ENCODE data around the gene RFC2.

RFC2 gene

GRCh38 chr7:74181821-74182220 lies 72.4 kb downstream of the RFC2 start:
- peaks cover 48% of the 10 kb centered on the region for H3K4me1 ChIP-seq (ENCODE audit: insufficient read depth, low read length)
- H4K20me1 ChIP-seq (ENCODE audit: insufficient read depth, low read length), result peaks cover 98% of the 10 kb centered on the region
- H3K9me3 ChIP-seq (ENCODE audit: insufficient read depth, low read length, severe bottlenecking), result no peaks in the 10 kb centered on the region
- H3K36me3 ChIP-seq (ENCODE audit: insufficient read depth, low read length), result peaks cover 90% of the 10 kb centered on the region
- no peak overlapping the region for H3K4me2 ChIP-seq (ENCODE audit: insufficient read depth, low read length)
- H3K79me2 ChIP-seq (ENCODE audit: insufficient read depth, low read length), result peaks cover 100% of the 10 kb centered on the region
- no peak for TF ChIP-seq EZH2 (IDR thresholded peaks at IDR 0.05; ENCODE audit: borderline replicate concordance, low read depth, low read length, severe bottlenecking)
- TF ChIP-seq, protein P1, sequence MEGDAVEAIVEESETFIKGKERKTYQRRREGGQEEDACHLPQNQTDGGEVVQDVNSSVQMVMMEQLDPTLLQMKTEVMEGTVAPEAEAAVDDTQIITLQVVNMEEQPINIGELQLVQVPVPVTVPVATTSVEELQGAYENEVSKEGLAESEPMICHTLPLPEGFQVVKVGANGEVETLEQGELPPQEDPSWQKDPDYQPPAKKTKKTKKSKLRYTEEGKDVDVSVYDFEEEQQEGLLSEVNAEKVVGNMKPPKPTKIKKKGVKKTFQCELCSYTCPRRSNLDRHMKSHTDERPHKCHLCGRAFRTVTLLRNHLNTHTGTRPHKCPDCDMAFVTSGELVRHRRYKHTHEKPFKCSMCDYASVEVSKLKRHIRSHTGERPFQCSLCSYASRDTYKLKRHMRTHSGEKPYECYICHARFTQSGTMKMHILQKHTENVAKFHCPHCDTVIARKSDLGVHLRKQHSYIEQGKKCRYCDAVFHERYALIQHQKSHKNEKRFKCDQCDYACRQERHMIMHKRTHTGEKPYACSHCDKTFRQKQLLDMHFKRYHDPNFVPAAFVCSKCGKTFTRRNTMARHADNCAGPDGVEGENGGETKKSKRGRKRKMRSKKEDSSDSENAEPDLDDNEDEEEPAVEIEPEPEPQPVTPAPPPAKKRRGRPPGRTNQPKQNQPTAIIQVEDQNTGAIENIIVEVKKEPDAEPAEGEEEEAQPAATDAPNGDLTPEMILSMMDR (IDR thresholded peaks at IDR 0.05; ENCODE audit: borderline replicate concordance, extremely low read depth, low read length, poor library complexity, severe bottlenecking), result no peak
- no peak overlapping the region for H3K27ac ChIP-seq (ENCODE audit: low read length)
- H2AFZ ChIP-seq (ENCODE audit: low read depth, low read length), result no peak overlapping the region
- no peak overlapping the region for H3K4me3 ChIP-seq (ENCODE audit: low read depth in 1 of 2, low read length in 2 of 2)
- ATAC-seq (ENCODE audit: insufficient read depth, low read depth) (no peak), DNase-seq (no peak)
- no peaks in the 10 kb centered on the region for H3K27me3 ChIP-seq (ENCODE audit: insufficient read depth, low read length, poor library complexity)
- H3K9ac ChIP-seq (ENCODE audit: low read depth, low read length), result no peak overlapping the region

Data from DND-41 (cell line).